HG02981 (cell line): ENCODE measurements around the gene COMMD4.

Experiments
- ATAC-seq: cut with Tn5 transposase; IDR thresholded peaks from one replicate; pipeline ENCODE4 v1.9.1; 2021; ENCODE audit warnings: mild to moderate bottlenecking, moderate library complexity; ENCODE audit not compliant: unreplicated experiment

The COMMD4 gene

GRCh38 chr15:75355369-75355768, 19.5 kb downstream of the COMMD4 start:
- no peak for ATAC-seq

GRCh38 chr15:75356006-75356405, 20.1 kb downstream of the COMMD4 start:
- ATAC-seq: no peak

GRCh38 chr15:75356517-75356916, 20.7 kb downstream of the COMMD4 start:
- ATAC-seq: no peak

DNA sequence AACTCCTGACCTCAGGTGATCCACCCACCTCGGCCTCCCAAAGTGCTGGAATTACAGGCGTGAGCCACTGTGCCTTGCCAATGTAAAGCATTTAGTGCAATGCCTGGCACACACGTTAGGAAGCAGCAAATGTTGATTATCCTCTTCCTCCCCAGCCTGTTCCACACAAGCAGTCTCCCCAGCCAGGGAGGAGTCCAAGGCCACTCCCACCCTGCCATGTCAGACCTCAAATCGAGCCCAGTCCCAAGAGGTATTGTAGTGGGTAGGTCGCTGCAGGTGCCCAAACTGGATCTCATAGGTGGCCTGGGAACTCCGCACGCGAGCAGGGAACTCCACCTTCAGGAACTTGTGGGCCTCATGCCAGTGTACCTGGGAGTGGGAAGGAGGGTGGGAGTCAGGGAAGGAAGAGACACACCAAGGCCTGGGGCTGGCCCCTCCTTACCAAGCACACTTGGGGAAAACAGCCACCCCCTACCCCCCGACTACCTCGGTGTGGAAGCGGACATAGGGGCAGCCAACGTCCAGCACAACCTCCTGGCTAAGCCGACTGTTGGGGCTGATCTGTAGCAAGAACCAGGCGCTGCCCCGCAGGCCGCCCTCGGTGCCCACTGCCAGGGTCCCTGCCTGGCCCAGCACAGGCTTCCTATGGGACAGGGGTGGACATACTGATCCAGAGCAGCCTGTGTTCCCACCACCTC, 22.3 kb downstream of the COMMD4 start:
- ATAC-seq: no peak

DNA sequence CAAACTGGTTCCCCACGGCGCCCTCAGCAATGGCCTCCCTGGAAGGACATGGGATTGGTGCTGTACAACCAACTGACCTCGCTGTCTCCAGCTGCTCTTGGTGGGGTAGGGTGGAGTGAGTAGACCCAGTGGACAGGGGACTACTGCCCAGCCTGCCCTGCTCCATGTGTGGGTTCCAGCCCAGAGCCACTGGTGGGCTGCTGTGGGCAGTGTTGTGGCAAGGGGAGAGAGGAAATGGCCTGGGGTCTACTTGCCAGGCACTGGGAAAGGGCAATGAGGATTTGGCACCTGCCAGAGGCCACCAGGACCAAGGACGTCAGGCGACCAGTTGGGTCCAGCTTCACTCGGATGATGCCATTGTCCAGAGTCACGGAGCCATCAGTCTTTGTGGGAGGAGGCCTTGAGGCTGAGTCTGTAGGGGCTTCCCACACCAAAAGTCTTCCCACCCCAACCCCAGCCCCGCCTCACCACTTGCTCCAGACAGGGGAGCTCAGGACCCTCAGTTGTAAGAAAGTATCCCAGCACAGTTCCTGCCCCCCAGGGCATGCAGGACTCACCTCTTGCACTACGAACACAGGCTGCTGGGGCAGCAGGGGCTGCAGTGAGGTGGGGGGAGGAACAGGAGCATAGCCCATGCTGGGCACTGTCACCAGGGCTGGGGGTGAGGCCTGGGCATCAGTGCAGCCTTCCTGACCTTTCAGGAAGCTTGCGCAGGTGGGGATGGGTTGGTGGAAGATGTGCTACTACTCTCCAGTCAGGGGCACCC, 23.1 kb downstream of the COMMD4 start:
- ATAC-seq: no peak

DNA sequence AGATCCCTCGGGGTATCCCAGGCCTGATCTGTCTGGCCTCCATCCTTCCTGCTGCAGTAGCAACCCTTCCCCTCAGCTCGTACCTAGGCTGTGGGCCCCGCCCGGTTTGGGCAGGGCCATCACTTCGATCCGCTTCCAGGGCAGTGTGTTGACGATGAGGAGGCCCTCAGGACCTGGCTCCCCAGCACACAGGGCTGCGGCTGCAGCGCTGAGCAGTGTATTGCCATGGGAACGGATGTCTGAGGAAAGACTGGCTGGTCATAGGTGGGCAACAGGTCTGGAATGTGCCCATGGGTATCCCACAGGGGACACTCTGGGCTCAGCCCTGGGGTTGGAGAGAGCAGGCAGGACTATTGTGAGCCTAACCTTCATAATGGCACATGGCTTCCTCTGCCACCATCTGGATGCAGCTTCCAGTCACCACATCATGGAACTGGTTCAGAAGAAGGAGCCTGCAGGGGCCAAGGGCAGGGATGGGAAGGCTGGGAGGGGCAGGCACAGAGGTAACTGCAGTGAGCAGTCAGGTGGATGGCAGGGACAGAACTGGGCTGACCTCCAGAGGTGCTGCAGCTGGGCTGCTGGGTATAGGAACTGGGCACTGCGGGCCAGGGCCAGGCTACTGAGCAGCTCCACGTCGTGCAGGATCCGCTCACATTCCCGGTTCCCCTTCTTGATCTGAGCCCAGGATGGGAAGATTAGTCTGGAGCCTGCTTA, 23.8 kb downstream of the COMMD4 start:
- no peak for ATAC-seq

- no peak for ATAC-seq
These were observed 24.5 kb downstream of the COMMD4 start for GRCh38 chr15:75360391-75360790.

- no peak for ATAC-seq
These were observed 25.0 kb downstream of the COMMD4 start for GRCh38 chr15:75360856-75361255.

GRCh38 chr15:75361361-75361988, 25.6 kb downstream of the COMMD4 start:
- ATAC-seq: no peak

GRCh38 chr15:75361989-75362641, 26.3 kb downstream of the COMMD4 start:
- no peak for ATAC-seq

GRCh38 chr15:75362642-75363249, 26.9 kb downstream of the COMMD4 start:
- no peak for ATAC-seq

GRCh38 chr15:75363786-75364185, 27.9 kb downstream of the COMMD4 start:
- no peak for ATAC-seq

GRCh38 chr15:75364881-75365280, 29.0 kb downstream of the COMMD4 start:
- ATAC-seq: no peak

GRCh38 chr15:75366163-75366562, 30.3 kb downstream of the COMMD4 start:
- no peak for ATAC-seq

DNA sequence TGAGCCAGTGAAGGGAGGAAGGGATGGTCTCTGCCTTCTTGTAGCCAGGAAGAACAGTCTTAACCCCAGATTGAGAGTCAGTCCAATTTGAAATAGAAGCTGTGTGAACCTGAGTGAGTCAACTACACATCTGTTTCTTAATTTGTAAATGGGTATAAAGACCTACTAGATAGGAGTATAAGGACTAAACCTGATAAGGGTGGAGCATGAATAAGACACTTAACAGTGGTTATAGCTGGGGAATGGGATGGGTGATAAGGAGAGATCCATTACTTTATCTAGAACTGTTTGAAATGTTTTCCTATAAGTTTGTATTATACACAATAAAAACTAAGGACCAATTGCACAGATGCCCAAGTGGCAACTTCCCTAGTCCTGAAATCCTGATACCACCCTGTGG, 31.1 kb downstream of the COMMD4 start:
- ATAC-seq: no peak

DNA sequence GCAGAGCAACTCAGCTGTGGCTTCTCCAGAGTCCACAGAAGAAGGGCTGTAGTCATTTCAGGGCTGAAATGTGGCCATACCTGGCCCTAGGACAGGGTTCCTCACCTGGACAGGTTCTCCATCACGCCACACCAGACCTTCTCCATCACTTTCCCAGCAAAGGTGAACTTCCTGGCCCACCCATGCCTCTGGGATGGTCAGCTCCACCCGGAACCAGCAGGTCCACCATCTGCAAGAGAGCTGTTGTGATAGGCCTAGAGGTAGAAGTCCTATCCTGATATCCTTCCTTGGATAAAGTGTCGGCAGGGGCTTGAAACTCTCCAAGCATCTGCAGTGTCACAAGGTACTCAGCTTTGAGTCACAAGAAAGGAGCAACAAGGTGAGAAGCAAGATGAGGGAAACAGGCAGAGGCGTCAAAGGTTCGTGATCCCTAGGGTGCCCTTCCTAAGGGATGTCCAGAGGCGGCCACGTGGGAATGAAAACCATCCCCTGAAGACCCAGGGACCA, 31.6 kb downstream of the COMMD4 start:
- no peak for ATAC-seq

GRCh38 chr15:75367913-75368688, 32.2 kb downstream of the COMMD4 start, which contains the start of gene MAN2C1:
Gene MAN2C1 (minus strand): TSS chr15:75368607. CDS start chr15:75368583, 24 bp downstream.
- peak; percentile 87 for ATAC-seq

GRCh38 chr15:75368689-75369239, 32.9 kb downstream of the COMMD4 start:
- no peak for ATAC-seq
